Measurements from ENCODE around the gene TMEM213.
A peak's percentile ranks its signal among the peaks of the same experiment; 100 is the strongest.

Gene TMEM213

DNA sequence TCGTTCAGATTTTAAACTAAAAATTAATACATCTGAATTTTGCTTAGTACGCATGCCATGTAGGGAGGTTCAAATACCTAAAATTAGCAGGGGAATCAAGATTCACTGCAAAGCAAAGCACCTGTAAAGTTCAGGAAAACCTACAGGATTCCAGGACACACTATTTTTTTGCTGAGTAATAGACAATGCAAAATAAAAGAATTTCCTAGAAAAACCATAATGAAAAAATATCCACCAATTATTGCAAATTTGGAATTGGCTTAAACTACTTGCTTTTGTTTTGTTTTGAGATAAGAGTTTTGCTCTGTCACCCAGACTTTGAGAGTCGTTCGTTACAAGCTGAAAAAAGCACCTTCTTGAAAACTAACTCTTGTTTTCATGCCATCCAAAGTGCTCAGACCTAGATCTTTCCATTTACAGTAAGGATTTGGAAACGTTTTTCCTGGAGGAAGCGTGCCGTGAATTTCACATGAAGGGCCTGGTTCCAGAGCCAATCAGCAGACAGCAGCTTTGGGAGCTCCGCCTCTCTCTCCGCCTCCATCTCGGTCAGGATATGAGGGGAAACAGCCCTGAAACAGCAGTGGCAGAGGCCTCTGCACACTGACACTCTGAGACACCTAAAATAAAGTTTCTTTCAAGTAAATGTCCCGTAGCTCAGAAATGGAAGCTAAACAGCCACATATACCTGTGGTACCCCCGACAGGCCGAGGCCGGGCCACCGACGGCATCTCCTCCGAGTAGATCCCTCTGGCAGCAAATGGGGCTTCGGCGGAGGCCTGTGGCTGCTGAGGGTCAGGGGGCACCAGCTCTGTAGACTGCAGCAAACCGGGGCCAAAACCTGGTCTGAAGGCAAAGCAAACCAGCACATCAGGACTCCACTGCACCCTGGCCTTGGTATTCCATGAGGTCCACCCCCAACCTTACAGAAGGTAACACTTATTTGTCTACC, 46.1 kb downstream of the TMEM213 start:
- DNase-seq = no peak

- DNase-seq = no peak
Observed at GRCh38 chr7:138845711-138846110, 47.9 kb downstream of the TMEM213 start.

DNA sequence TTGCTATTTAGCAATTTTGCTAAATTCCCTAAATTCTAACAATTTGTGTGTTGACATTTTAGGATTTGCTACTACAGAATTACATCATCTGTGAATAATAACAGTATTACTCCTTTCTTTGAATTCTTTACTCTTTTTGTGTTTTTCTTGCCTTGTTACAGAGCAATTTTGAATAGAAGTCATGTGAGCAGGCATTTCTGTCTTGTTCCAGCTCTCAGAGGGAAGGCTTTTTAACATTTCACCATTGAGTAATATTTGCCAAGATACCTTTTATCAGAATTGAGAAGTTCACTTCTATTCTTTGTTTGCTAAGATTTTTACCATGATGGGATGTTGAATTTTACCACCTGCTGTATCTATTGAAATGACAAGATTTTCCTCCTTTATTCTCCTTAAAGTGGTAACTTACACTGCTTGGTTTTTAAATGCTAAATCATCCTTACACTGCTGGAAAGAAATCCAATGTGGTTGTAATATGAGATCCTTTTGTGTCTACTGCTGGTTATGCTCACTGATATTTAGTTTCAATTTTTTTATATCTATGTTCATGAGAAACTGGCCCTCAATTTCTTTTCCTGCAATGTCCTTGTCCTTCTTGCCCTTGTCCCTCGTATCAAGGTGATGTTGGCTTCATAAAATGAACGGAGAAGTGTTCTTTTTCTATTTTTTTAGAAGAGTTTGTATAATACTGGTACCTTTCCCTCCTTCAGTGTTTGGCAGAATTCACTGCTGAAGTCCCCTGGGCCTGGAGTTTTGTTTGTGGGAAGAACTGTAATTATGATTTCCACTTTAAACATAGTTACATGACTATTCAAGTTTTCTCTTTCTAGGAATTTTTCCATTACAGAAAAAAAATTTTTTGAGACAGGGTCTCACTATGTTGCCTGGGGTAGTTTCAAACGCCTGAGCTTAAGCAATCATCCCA, 50.5 kb downstream of the TMEM213 start:
- no peak for DNase-seq

- no peak for DNase-seq
Observed at GRCh38 chr7:138849701-138850100, 51.9 kb downstream of the TMEM213 start.

- no peak for DNase-seq
Observed at GRCh38 chr7:138852469-138852868, 54.7 kb downstream of the TMEM213 start.

DNA sequence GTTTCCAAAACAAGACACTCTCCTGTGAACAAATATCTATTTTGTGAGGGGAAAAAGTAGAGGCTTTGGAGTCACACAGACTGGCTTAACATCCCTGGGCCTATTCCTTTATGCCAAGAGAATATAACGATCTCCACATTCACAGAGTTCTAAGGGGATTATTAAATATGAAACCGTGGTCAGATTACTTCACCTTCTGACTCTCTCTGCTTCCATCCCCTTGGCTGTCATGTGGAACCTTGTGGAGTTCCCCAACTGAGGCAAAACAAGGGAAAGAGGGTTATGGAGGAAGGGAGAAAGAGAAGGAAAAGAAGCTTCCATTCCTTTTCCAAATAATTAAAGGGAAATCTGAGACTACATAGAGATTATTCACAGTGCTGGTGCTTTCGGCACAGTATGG, 55.7 kb downstream of the TMEM213 start:
- DNase-seq = no peak

- DNase-seq = no peak
Observed at GRCh38 chr7:138854115-138854645, 56.4 kb downstream of the TMEM213 start.

DNA sequence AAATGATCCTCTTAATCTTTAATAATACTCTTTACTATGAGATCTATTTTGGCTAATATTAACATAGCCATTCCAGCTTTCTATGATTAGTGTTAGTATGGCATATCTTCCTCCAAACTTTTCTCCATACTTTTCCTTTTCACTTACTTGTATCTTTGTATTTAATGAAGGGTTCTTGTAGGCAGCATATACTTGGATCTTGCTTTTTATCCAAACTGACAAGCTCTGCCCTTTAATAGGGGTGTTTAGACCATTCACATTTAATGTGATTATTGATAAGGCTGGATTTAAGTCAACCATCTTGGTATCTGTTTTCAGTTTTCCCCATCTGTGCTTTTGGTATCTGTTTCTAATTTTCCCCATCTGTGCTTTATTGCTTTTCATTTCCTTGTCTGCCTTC, 59.9 kb downstream of the TMEM213 start:
- DNase-seq = no peak

DNA sequence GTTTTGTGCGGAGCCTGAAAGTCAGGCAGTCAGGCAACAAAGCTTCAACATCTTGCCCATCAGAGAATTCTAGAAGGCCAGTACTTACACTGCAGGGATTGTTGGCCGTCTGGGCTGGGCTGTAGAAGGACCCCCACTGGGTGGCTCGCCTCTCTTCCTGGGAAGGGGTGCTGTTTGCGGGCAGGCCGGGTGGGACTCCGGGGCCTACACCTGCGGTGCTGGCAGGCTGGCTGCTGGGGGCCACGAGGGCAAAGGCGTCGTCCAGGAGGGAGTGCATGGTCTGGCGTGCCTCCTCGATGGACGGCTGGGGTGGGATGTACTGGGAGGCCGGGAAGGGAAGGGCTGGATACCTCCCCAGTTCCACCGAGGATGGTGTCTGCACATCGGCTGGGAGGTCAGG, 63.3 kb downstream of the TMEM213 start:
- DNase-seq = no peak

DNA sequence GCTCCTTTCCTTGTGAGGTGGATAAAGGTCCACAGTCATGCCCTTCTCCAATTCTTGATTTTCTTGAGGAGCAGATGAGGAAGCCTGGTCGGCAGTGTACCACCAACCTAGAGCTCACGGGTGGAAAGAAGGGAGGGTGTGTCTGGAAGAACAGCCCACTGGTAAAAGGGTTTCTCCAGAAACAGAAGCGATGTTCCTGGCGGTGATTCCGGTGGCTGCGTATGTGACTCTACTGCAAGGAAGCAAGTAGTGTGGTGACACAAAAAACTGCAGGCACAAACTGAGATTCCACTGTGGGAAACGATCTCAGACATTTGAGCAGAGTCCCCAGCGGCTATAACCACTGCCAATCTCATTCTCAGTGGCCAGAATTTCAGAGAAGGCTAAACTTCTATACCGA, 66.1 kb downstream of the TMEM213 start:
- no peak for DNase-seq

DNA sequence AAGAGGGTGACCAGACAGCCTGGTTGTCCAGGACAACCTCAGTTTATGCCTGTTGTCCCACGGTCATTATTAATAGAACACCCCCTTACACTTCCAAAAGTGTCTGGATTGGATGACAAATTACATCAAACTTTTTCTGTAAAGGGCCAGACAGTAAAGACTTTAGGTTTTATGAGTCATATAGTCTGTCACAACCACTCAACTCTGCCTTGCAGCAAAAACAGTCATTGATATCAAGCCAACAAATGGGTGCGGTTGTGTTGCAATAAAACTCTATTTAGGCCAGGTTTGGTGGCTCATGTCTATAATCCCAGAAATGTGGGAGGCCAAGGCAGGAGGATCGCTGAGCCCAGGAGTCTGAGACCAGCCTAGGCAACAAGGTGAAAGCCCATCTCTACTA, 66.9 kb downstream of the TMEM213 start:
- peak; percentile 51 to 55 for DNase-seq

GRCh38 chr7:138865843-138866242, 68.0 kb downstream of the TMEM213 start:
- peak in 1 of 2 donors; percentile 16 for DNase-seq

DNA sequence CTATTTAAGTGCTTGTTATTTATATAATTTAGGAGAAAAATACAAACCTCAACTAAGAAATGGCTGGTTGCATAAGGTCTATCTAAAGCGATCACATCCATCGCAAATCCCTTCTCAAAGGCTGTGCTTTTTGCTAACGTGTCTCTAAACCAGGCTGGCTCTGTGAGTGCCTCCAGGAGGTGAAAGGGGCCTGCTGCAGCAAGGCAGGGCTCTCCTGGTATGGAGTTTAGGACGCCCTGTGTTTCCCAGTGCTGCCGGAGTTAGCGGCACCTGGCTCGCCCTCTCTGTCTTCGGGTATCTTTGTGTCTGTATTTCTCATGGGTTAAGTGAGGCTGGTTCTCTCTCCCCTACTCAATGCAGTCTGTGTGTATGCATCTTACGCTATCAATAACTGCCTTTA, 68.6 kb downstream of the TMEM213 start:
- DNase-seq = no peak

DNA sequence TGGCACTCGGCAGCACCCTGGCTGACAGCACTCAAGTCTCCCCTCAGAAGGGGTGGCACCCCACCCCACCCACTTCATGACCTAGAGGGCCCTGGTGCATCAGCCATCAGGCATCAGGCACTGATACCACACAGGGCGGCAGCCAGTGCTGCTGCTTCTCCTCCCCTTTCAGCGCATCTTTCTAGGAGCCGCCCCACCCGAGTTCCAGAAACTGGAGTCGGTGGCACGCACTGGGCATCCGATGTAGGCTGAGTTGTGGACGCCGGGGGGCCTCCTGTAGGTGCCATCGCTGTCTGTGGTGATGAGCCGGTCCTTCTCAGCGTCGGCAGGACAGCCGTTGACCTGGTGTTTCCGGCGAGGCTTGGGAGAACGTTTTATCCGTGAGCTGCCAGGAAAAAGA, 70.0 kb downstream of the TMEM213 start:
- DNase-seq = no peak

DNA sequence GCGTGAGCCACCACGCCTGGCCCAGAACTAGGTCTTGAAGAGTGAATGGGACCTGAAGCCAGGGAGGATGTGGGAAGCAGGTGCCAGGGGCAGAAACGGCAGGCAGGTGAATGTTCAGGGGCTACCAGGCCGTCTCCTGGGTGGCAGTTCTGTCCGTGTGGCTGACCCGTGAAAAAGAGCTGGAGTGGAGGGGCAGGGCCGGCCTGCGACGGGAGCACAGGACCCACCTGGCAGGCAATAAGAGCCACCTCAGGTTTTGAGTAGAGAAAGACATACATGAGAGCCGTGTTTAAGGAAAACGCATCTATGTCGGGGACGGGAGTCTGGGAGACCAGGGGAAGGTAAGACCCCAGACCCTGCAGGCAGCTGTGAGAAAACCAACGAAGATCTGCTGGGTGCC, 70.9 kb downstream of the TMEM213 start:
- no peak for DNase-seq

DNA sequence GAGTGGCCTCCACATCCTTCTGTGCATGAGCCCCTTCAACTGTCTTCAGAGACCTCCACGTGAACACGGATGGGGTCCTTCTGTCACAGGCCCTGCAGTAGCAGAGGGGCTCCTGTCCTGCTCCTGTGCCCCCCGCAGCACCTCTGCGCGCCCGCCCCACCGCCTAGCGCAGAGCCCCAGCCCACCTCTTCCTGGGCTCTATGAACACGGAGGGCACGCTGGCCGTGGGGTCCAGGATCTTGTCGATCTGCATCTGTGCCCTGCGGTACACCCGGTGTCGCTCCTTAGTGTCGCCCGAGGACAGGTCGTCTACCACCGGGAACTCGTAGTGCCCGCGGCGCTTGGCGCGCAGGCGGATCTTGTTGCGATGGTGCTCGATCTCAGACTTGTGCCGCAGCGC, 71.6 kb downstream of the TMEM213 start:
- no peak for DNase-seq

- DNase-seq = no peak
Observed at GRCh38 chr7:138871065-138871813, 73.4 kb downstream of the TMEM213 start.

DNA sequence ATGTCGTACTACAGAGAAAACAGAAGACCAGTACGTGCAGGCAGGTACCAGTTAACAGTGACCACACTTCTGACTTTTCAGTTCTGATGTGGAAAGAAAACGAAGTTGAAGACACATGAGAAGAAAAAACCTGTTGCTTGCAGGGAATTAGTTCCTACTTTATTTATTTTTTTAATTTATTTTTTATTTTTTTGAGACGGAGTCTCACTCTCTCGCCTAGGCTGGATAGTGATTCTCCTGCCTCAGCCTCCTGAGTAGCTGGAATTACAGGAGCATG, 74.0 kb downstream of the TMEM213 start:
- no peak for DNase-seq

GRCh38 chr7:138872576-138872975, 74.8 kb downstream of the TMEM213 start:
- no peak for DNase-seq

DNA sequence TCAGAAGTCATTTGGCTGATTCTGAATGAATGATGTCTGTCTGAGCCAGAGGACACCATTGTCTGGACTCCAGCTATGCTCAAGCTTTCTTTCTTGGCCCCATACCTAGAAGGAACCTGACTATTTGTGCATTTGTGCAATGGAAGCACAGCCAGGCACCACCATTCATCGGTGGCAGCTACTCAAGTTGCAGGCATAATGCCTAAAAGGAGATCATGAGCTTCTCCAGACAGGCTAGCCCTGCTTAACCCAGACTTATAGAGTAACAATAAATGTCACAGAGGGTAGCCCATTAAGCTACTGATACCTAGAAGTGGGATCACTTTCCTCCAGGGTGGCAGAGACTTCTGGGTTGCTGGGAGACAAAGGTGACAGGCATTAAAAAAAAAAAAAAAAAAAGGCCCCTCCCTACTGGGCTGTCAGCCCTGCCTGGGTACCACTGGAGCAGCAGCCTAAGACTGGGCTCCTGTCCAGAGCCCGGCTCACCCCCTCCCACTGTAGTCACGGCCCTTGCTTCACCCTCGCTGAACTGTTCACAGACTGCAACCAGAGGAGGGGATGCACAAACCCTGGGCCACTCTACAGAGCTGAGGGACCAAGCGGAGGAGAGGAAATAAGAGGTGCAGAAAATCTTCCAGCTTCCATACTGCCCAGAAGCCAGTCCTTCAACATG, 75.6 kb downstream of the TMEM213 start:
- no peak for DNase-seq

- DNase-seq = peak in 1 of 2 donors; percentile 3
Observed at GRCh38 chr7:138875794-138876193, 78.0 kb downstream of the TMEM213 start.

DNA sequence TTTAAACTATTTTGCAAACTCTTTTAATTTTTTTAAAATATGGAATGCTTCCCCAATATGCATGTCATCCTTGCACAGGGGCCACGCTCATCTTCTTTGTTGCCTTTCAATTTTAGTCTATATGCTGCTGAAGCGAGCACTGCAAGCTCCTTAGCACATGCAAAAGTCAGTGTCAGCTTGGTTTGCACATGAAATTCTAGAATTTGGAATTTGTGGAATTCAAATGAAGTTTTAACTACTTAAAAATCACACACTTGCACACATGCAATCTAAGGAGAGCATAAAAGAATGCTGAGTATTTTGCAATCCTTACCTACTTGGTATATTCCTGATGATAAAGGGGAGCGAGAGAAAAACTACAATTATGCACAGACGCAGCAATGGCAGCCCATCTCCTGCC, 78.5 kb downstream of the TMEM213 start:
- DNase-seq = no peak
